Measurements from ENCODE around the gene GPC6. TPM values are rescaled to one million over a fixed set of nuclear protein-coding genes. Genes with fewer than 3 reads are reported as not detected.

Gene GPC6
- polyA plus RNA-seq, 1 donor from 2014 or later: 9.0 TPM

GRCh38 chr13:93915269-93915809 is 688.7 kb downstream of the GPC6 start:
- Histone ChIP-seq H3K9me2 (ENCODE audit: insufficient read depth, low read length) (no peaks in the 10 kb centered on the region), H4K20me1 (ENCODE audit: insufficient read depth) (no peaks in the 10 kb centered on the region), H3K36me3 (ENCODE audit: insufficient read depth, low read length) (no peaks in the 10 kb centered on the region), H3K79me2 (replicated peaks; ENCODE audit: insufficient read depth, low read length) (no peaks in the 10 kb centered on the region), H3K27ac (ENCODE audit: low read length) (no peak overlapping the region), H3F3A (ENCODE audit: insufficient read depth, low read length, poor library complexity, severe bottlenecking) (no peaks in the 10 kb centered on the region), H3K4me3 (ENCODE audit: low read length) (no peak overlapping the region), H3K9ac (ENCODE audit: low read length) (no peak overlapping the region), H3K27me3 (ENCODE audit: insufficient read depth, low read depth, low read length) (no peaks in the 10 kb centered on the region), H2AFZ (ENCODE audit: low read depth, low read length) (no peak overlapping the region), H3K9me3 (ENCODE audit: low read length) (no peaks in the 10 kb centered on the region), H3K4me2 (ENCODE audit: low read length) (no peak overlapping the region)
- no peak for TF ChIP-seq POLR2AphosphoS5 (IDR thresholded peaks at IDR 0.05)
- TF ChIP-seq MXI1 (conservative IDR thresholded peaks at IDR 0.05; ENCODE audit: poor library complexity, severe bottlenecking): no peak

- Histone ChIP-seq H3K4me2 (ENCODE audit: low read length) (no peak overlapping the region), H2AFZ (ENCODE audit: low read depth, low read length) (no peak overlapping the region), H4K20me1 (ENCODE audit: insufficient read depth) (no peaks in the 10 kb centered on the region), H3F3A (ENCODE audit: insufficient read depth, low read length, poor library complexity, severe bottlenecking) (no peaks in the 10 kb centered on the region), H3K27ac (ENCODE audit: low read length) (no peak overlapping the region), H3K9me2 (ENCODE audit: insufficient read depth, low read length) (no peaks in the 10 kb centered on the region), H3K36me3 (ENCODE audit: insufficient read depth, low read length) (no peaks in the 10 kb centered on the region), H3K79me2 (replicated peaks; ENCODE audit: insufficient read depth, low read length) (no peaks in the 10 kb centered on the region), H3K4me3 (ENCODE audit: low read length) (no peak overlapping the region), H3K9me3 (ENCODE audit: low read length) (no peaks in the 10 kb centered on the region), H3K27me3 (ENCODE audit: insufficient read depth, low read depth, low read length) (no peaks in the 10 kb centered on the region), H3K9ac (ENCODE audit: low read length) (no peak overlapping the region)
- no peak for TF ChIP-seq RAD21 (conservative IDR thresholded peaks at IDR 0.05)
- no peak for TF ChIP-seq CTCF (IDR thresholded peaks at IDR 0.05; ENCODE audit: poor library complexity, severe bottlenecking)
- TF ChIP-seq REST (IDR thresholded peaks at IDR 0.05; ENCODE audit: borderline replicate concordance): no peak
- TF ChIP-seq EZH2 (IDR thresholded peaks at IDR 0.05; ENCODE audit: borderline replicate concordance, insufficient read depth, low read length, poor library complexity, severe bottlenecking): no peak
- no peak for TF ChIP-seq EP300 (conservative IDR thresholded peaks at IDR 0.05; ENCODE audit: poor library complexity, severe bottlenecking)
- TF ChIP-seq MXI1 (conservative IDR thresholded peaks at IDR 0.05; ENCODE audit: poor library complexity, severe bottlenecking): no peak
- no peak for TF ChIP-seq SMC3 (conservative IDR thresholded peaks at IDR 0.05; ENCODE audit: poor library complexity)
- no peak for TF ChIP-seq POLR2AphosphoS5 (IDR thresholded peaks at IDR 0.05)
- TF ChIP-seq TAF1 (IDR thresholded peaks at IDR 0.05; ENCODE audit: low read depth): no peak
Measured at GRCh38 chr13:93922063-93922855, 695.7 kb downstream of the GPC6 start.

Measured in neural cell (in vitro differentiated cells).